TTC549 (cell line): ENCODE results near the gene TMEM126B.
"Not testable (repeated sequence)": the region's sequence is repeated elsewhere in the genome, so short reads cannot be mapped to it uniquely, and the experiment has no call there.

ENCODE experiments used
- FAIRE-seq: peaks from 2 replicates; lab custom pipeline; 2012; peaks lifted over from hg19 to GRCh38; lab: Jason Lieb, UNC

Gene TMEM126B

GRCh38 chr11:85627998-85628770, at the start of gene TMEM126B:
Gene TMEM126B (plus strand): TSS chr11:85628593. CDS start chr11:85628608, 15 bp downstream.
- peak; percentile 97 for FAIRE-seq

- FAIRE-seq, result no peak
These were observed 46.3 kb upstream of the TMEM126B start for GRCh38 chr11:85582111-85582510.

GRCh38 chr11:85589373-85589772, 39.0 kb upstream of the TMEM126B start:
- no peak for FAIRE-seq

GRCh38 chr11:85590848-85591483, 37.4 kb upstream of the TMEM126B start:
- peak; percentile 38 for FAIRE-seq

- FAIRE-seq, result peak; percentile 97
These were observed 33.0 kb upstream of the TMEM126B start for GRCh38 chr11:85595285-85595884.

GRCh38 chr11:85596886-85597285, 31.5 kb upstream of the TMEM126B start:
- no peak for FAIRE-seq

- no peak for FAIRE-seq
These were observed 29.3 kb upstream of the TMEM126B start for GRCh38 chr11:85599083-85599482.

GRCh38 chr11:85602526-85603213, 25.7 kb upstream of the TMEM126B start:
- no peak for FAIRE-seq

GRCh38 chr11:85603220-85603619, 25.2 kb upstream of the TMEM126B start:
- no peak for FAIRE-seq

GRCh38 chr11:85606237-85606636, 22.2 kb upstream of the TMEM126B start:
- FAIRE-seq, result not testable (repeated sequence)

GRCh38 chr11:85608621-85609020, 19.8 kb upstream of the TMEM126B start:
- not testable (repeated sequence) for FAIRE-seq

GRCh38 chr11:85609286-85609685, 19.1 kb upstream of the TMEM126B start:
- not testable (repeated sequence) for FAIRE-seq

GRCh38 chr11:85611643-85612042, 16.8 kb upstream of the TMEM126B start:
- not testable (repeated sequence) for FAIRE-seq

- FAIRE-seq, result no peak
These were observed 8.9 kb upstream of the TMEM126B start for GRCh38 chr11:85619499-85619898.

- no peak for FAIRE-seq
These were observed 8.1 kb upstream of the TMEM126B start for GRCh38 chr11:85620256-85620655.

- FAIRE-seq, result no peak
These were observed 1.9 kb upstream of the TMEM126B start for GRCh38 chr11:85626496-85626895.

- FAIRE-seq, result no peak
These were observed 928 bp upstream of the TMEM126B start, which contains the start of gene DLG2 for GRCh38 chr11:85627332-85627997. Gene DLG2 (minus strand): TSS chr11:85627344.

GRCh38 chr11:85628771-85629341, 463 bp downstream of the TMEM126B start:
- no peak for FAIRE-seq

GRCh38 chr11:85634747-85635146, 6.4 kb downstream of the TMEM126B start:
- no peak for FAIRE-seq

- no peak for FAIRE-seq
These were observed 14.8 kb downstream of the TMEM126B start for GRCh38 chr11:85643191-85643614.

GRCh38 chr11:85647078-85647477, 18.7 kb downstream of the TMEM126B start:
- FAIRE-seq, result no peak
